Right lobe of liver (tissue), 4 donors: ENCODE results near the gene LRRC15.

Source experiments
- POLR2A ChIP-seq: fragments of 450-650 bp; IDR thresholded peaks from one replicate; pipeline ENCODE4 v1.6.1; 2017; ENCODE audit warnings: antibody characterized with exemption, mild to moderate bottlenecking
- TF ChIP-seq, protein P1 (sequence below), 4 donors: fragments of 200-600 bp in 3 of 4; fragments of 450-650 bp in 1 of 4; IDR thresholded peaks; one replicate each; pipeline versions ENCODE4 v1.5.1 to v1.8.0; 2016 to 2022; ENCODE audit warnings: antibody characterized with exemption in 4 of 4, mild to moderate bottlenecking in 2 of 4
- donor health status: DM: no; HTN: no; CAD: no.
- donor health status: DM: no; HTN: no; CAD: no.
- donor health status: DM: no; HTN: yes; CAD: no.

DNA sequence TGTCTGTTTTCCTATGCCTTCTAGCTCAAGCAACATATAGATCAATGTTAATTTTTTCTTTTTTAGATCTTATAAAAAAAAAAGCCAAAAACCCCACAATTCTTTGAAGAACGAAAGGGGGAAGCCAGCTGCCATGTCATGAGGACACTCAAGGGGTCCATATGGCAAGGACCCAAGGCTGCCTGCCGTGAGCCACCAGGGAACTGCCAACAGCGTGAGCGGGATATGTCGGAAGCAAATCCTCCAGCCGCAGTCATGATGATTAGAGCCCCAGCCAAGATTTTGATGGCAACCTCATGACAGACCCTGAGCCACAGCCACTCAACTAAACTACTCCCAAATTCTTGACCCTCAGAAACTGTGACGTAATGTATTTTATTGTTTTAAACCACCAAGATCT is 23.0 kb upstream of the LRRC15 start:
- TF ChIP-seq POLR2A, result no peak
- TF ChIP-seq, protein P1, sequence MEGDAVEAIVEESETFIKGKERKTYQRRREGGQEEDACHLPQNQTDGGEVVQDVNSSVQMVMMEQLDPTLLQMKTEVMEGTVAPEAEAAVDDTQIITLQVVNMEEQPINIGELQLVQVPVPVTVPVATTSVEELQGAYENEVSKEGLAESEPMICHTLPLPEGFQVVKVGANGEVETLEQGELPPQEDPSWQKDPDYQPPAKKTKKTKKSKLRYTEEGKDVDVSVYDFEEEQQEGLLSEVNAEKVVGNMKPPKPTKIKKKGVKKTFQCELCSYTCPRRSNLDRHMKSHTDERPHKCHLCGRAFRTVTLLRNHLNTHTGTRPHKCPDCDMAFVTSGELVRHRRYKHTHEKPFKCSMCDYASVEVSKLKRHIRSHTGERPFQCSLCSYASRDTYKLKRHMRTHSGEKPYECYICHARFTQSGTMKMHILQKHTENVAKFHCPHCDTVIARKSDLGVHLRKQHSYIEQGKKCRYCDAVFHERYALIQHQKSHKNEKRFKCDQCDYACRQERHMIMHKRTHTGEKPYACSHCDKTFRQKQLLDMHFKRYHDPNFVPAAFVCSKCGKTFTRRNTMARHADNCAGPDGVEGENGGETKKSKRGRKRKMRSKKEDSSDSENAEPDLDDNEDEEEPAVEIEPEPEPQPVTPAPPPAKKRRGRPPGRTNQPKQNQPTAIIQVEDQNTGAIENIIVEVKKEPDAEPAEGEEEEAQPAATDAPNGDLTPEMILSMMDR (IDR thresholded peaks at IDR 0.05), result no peak
